ENCODE data around the gene PKP4. TPM values are rescaled to one million over a fixed set of nuclear protein-coding genes. Genes with fewer than 3 reads are reported as not detected.

The PKP4 gene
- total RNA-seq, 1 donor, result 33.3 TPM

GRCh38 chr2:158478816-158479215 is 22.1 kb downstream of the PKP4 start:
- H3K4me3 ChIP-seq (ENCODE audit: low read depth, low read length), result no peak overlapping the region
- DNase-seq (ENCODE audit: low read depth), result peak; percentile 23
- no peak for TF ChIP-seq CTCF (IDR thresholded peaks at IDR 0.05; ENCODE audit: insufficient read depth, low read length)

- no peak overlapping the region for H3K4me3 ChIP-seq (ENCODE audit: low read depth, low read length)
- DNase-seq (ENCODE audit: low read depth), result no peak
- TF ChIP-seq CTCF (IDR thresholded peaks at IDR 0.05; ENCODE audit: insufficient read depth, low read length), result no peak
Measured at GRCh38 chr2:158481116-158481515, 24.4 kb downstream of the PKP4 start.

- no peak for DNase-seq (ENCODE audit: low read depth)
- no peak overlapping the region for H3K4me3 ChIP-seq (ENCODE audit: low read depth, low read length)
- no peak for TF ChIP-seq CTCF (IDR thresholded peaks at IDR 0.05; ENCODE audit: insufficient read depth, low read length)
Measured at GRCh38 chr2:158482594-158482993, 25.8 kb downstream of the PKP4 start.

- DNase-seq (ENCODE audit: low read depth), result no peak
- TF ChIP-seq CTCF (IDR thresholded peaks at IDR 0.05; ENCODE audit: insufficient read depth, low read length), result no peak
- H3K4me3 ChIP-seq (ENCODE audit: low read depth, low read length), result no peak overlapping the region
Measured at GRCh38 chr2:158484892-158485556, 28.3 kb downstream of the PKP4 start.

GRCh38 chr2:158486150-158486969 is 29.6 kb downstream of the PKP4 start:
- no peak for TF ChIP-seq CTCF (IDR thresholded peaks at IDR 0.05; ENCODE audit: insufficient read depth, low read length)
- H3K4me3 ChIP-seq (ENCODE audit: low read depth, low read length), result no peak overlapping the region
- DNase-seq (ENCODE audit: low read depth), result no peak

GRCh38 chr2:158486970-158487325 is 30.2 kb downstream of the PKP4 start:
- TF ChIP-seq CTCF (IDR thresholded peaks at IDR 0.05; ENCODE audit: insufficient read depth, low read length), result no peak
- H3K4me3 ChIP-seq (ENCODE audit: low read depth, low read length), result no peak overlapping the region
- DNase-seq (ENCODE audit: low read depth), result peak; percentile 57

Measured in fibroblast of the aortic adventitia (primary cell).